Keratinocyte (primary cell): Measurements from ENCODE around the gene PCCA. TPM values are rescaled to one million over a fixed set of nuclear protein-coding genes. Genes with fewer than 3 reads are reported as not detected.

Experiments used
- DNase-seq: peaks from one replicate; pipeline ENCODE4 v3.0.0-alpha.2; 2011; ENCODE audit warnings: low read depth, missing footprints, low spot score
- FAIRE-seq: peaks from 2 replicates; lab custom pipeline; 2011; peaks lifted over from hg19 to GRCh38; lab: Jason Lieb, UNC
- H2AFZ ChIP-seq: 2 replicates; pipeline ENCODE4 v1.6.0; 2012; ENCODE audit warnings: low read length, control low read depth, inconsistent platforms; ENCODE audit not compliant: control insufficient read depth
- H3K27ac ChIP-seq: 2 replicates; pipeline ENCODE4 v1.5.1; 2011; ENCODE audit warnings: low read length; ENCODE audit not compliant: control insufficient read depth, insufficient read depth
- H3K27me3 ChIP-seq: 3 replicates; pipeline ENCODE4 v1.6.0; 2011; ENCODE audit warnings: low read length; ENCODE audit not compliant: control insufficient read depth, insufficient read depth; ENCODE audit errors: extremely low read depth
- H3K36me3 ChIP-seq, 2 experiments: 2 replicates in 1 of 2; 3 replicates in 1 of 2; pipeline ENCODE4 v1.5.1; 2011; ENCODE audit warnings: low read length in 2 of 2, mild to moderate bottlenecking in 1 of 2; ENCODE audit not compliant: control insufficient read depth in 2 of 2, insufficient read depth in 2 of 2; ENCODE audit errors: extremely low read depth in 1 of 2
- H3K4me1 ChIP-seq: 3 replicates; pipeline ENCODE4 v1.5.1; 2011; ENCODE audit warnings: low read length; ENCODE audit not compliant: control insufficient read depth, insufficient read depth; ENCODE audit errors: extremely low read depth
- H3K4me2 ChIP-seq: 3 replicates; pipeline ENCODE4 v1.6.0; 2011; ENCODE audit warnings: low read depth, low read length; ENCODE audit not compliant: control insufficient read depth, insufficient read depth; ENCODE audit errors: extremely low read depth
- H3K4me3 ChIP-seq, 3 experiments: fragments of 200-600 bp in 1 of 3; sonication (generic) in 1 of 3; 2 replicates in 2 of 3; 3 replicates in 1 of 3; pipeline ENCODE4 v1.5.1; 2011 to 2016; ENCODE audit warnings: low read length in 3 of 3, mild to moderate bottlenecking in 3 of 3, control low read depth in 2 of 3, inconsistent platforms in 1 of 3, low read depth in 1 of 3, mixed read lengths in 1 of 3, mixed run types in 1 of 3, moderate library complexity in 1 of 3; ENCODE audit not compliant: control insufficient read depth in 2 of 3, insufficient read depth in 2 of 3; ENCODE audit errors: extremely low read depth in 1 of 3
- H3K79me2 ChIP-seq: 2 replicates; pipeline ENCODE4 v1.6.0; 2012; ENCODE audit warnings: low read length; ENCODE audit not compliant: control insufficient read depth, insufficient read depth
- H3K9ac ChIP-seq: 3 replicates; pipeline ENCODE4 v1.6.0; 2011; ENCODE audit warnings: low read length; ENCODE audit not compliant: control insufficient read depth, insufficient read depth; ENCODE audit errors: extremely low read depth
- H3K9me1 ChIP-seq: 3 replicates; pipeline ENCODE4 v1.6.0; 2011; ENCODE audit warnings: low read length; ENCODE audit not compliant: control insufficient read depth, insufficient read depth; ENCODE audit errors: extremely low read depth
- H3K9me3 ChIP-seq: 2 replicates; pipeline ENCODE4 v1.5.1; 2012; ENCODE audit warnings: low read depth, low read length; ENCODE audit not compliant: control insufficient read depth
- H4K20me1 ChIP-seq: 3 replicates; pipeline ENCODE4 v1.6.0; 2011; ENCODE audit warnings: low read length; ENCODE audit not compliant: control insufficient read depth, insufficient read depth; ENCODE audit errors: extremely low read depth
- CTCF ChIP-seq, 3 experiments: IDR thresholded peaks in 1 of 3; conservative IDR thresholded peaks in 1 of 3; optimal IDR thresholded peaks in 1 of 3; 2 replicates in 2 of 3; 3 replicates in 1 of 3; pipeline versions ENCODE3 to v1.5.1; 2011; ENCODE audit warnings: low read length in 3 of 3, mild to moderate bottlenecking in 3 of 3, moderate library complexity in 2 of 3, control low read depth in 1 of 3, inconsistent platforms in 1 of 3; ENCODE audit not compliant: insufficient read depth in 2 of 3; ENCODE audit errors: extremely low read depth in 1 of 3
- EZH2 ChIP-seq: IDR thresholded peaks from one replicate; pipeline ENCODE4 v1.6.1; 2012; ENCODE audit warnings: inconsistent platforms, mild to moderate bottlenecking, low read length, moderate library complexity
- dilution Hi-C: fragments of 300-500 bp; cut with MboI; formaldehyde crosslinking; loops from one replicate; pipeline ENCODE4 v1.7.0; 2020; ENCODE audit warnings: low sequenced_read_pairs; ENCODE audit not compliant: extremely low pct_ligation_motif_present
- polyA plus RNA-seq, 5 experiments: library from polyadenylated mRNA; depleted of rRNA in 3 of 5; stranded (reverse) in 3 of 5; stranded (forward) in 1 of 5; unstranded in 1 of 5; fragments of >200 nt; gene quantifications; 1 replicate in 1 of 5; 2 replicates in 3 of 5; 3 replicates in 1 of 5; pipeline versions ENCODE4 v1.2.1 to v1.2.3, GENCODE V29; 2011 to 2012; ENCODE audit warnings: missing spikeins in 2 of 5, low read depth in 1 of 5, low replicate concordance in 1 of 5

PCCA gene
- polyA plus RNA-seq, 1 donor (not counting 4 experiments of a cell fraction or from before 2014, with no cell fraction given) = 8.1 TPM

- H3K27me3 ChIP-seq = no peaks in the 10 kb centered on the region
- H3K27ac ChIP-seq = no peak overlapping the region
- FAIRE-seq (no peak), DNase-seq (no peak)
- no peaks in the 10 kb centered on the region for H3K4me1 ChIP-seq
- no peaks in the 10 kb centered on the region for H4K20me1 ChIP-seq
- no peak overlapping the region for H3K4me3 ChIP-seq
- no peak overlapping the region for H3K4me2 ChIP-seq
- H3K9me3 ChIP-seq = no peaks in the 10 kb centered on the region
- dilution Hi-C loops = no loop called here
- H3K9me1 ChIP-seq = no peaks in the 10 kb centered on the region
- no peaks in the 10 kb centered on the region for H3K36me3 ChIP-seq
- H2AFZ ChIP-seq = no peak overlapping the region
- TF ChIP-seq EZH2 = no peak
- TF ChIP-seq CTCF (optimal IDR thresholded peaks at IDR 0.05 in 1 of 3, IDR thresholded peaks at IDR 0.05 in 1 of 3, conservative IDR thresholded peaks at IDR 0.05 in 1 of 3; ENCODE audit: extremely low read depth in 1 of 3, insufficient read depth in 2 of 3, low read length in 3 of 3) = no peak
- H3K79me2 ChIP-seq = no peaks in the 10 kb centered on the region
- no peak overlapping the region for H3K9ac ChIP-seq
Measured at GRCh38 chr13:100040196-100040595, 48.7 kb upstream of the PCCA start.

GRCh38 chr13:100044936-100045335, 44.0 kb upstream of the PCCA start:
- Histone ChIP-seq H3K36me3 (no peaks in the 10 kb centered on the region), H3K4me3 (no peak overlapping the region), H3K27me3 (no peaks in the 10 kb centered on the region), H4K20me1 (no peaks in the 10 kb centered on the region), H3K79me2 (no peaks in the 10 kb centered on the region), H3K4me2 (no peak overlapping the region), H3K4me1 (no peaks in the 10 kb centered on the region), H3K9me3 (no peaks in the 10 kb centered on the region), H3K27ac (no peak overlapping the region), H3K9me1 (no peaks in the 10 kb centered on the region), H2AFZ (no peak overlapping the region), H3K9ac (no peak overlapping the region)
- DNase-seq (no peak), FAIRE-seq (no peak)
- dilution Hi-C loops = no loop called here
- TF ChIP-seq EZH2 = no peak

GRCh38 chr13:100045355-100045754, 43.5 kb upstream of the PCCA start:
- H3K9ac ChIP-seq = no peak overlapping the region
- FAIRE-seq (no peak), DNase-seq (no peak)
- no peaks in the 10 kb centered on the region for H3K9me3 ChIP-seq
- no peaks in the 10 kb centered on the region for H4K20me1 ChIP-seq
- TF ChIP-seq CTCF (optimal IDR thresholded peaks at IDR 0.05 in 1 of 3, IDR thresholded peaks at IDR 0.05 in 1 of 3, conservative IDR thresholded peaks at IDR 0.05 in 1 of 3; ENCODE audit: extremely low read depth in 1 of 3, insufficient read depth in 2 of 3, low read length in 3 of 3) (no peak), EZH2 (no peak)
- dilution Hi-C loops = no loop called here
- H3K9me1 ChIP-seq = no peaks in the 10 kb centered on the region
- no peak overlapping the region for H3K4me3 ChIP-seq
- no peaks in the 10 kb centered on the region for H3K36me3 ChIP-seq
- no peak overlapping the region for H2AFZ ChIP-seq
- H3K4me1 ChIP-seq = no peaks in the 10 kb centered on the region
- H3K27ac ChIP-seq = no peak overlapping the region
- H3K79me2 ChIP-seq = no peaks in the 10 kb centered on the region
- H3K4me2 ChIP-seq = no peak overlapping the region
- no peaks in the 10 kb centered on the region for H3K27me3 ChIP-seq
